Cardiac muscle cell (in vitro differentiated cells and primary cell): ENCODE measurements around the gene ZNF609. TPM values are rescaled to one million over a fixed set of nuclear protein-coding genes. Genes with fewer than 3 reads are reported as not detected.

ENCODE experiments used
- DNase-seq, 2 donors: peaks; one replicate each; pipeline versions ENCODE4 v3.0.0 to v3.0.0-alpha.2; 2010 to 2017; ENCODE audit warnings: low read depth in 1 of 2, low spot score in 1 of 2
- H3K27ac ChIP-seq: fragments of 200-600 bp; sonication (generic); 2 replicates; pipeline ENCODE4 v1.5.1; 2016
- H3K27me3 ChIP-seq: fragments of 200-600 bp; sonication (generic); 2 replicates; pipeline ENCODE4 v1.6.0; 2016; ENCODE audit warnings: control low read depth
- H3K36me3 ChIP-seq: fragments of 200-600 bp; sonication (generic); 2 replicates; pipeline ENCODE4 v1.5.1; 2016; ENCODE audit warnings: control low read depth
- H3K4me1 ChIP-seq: fragments of 200-600 bp; sonication (generic); 2 replicates; pipeline ENCODE4 v1.8.1; 2017; ENCODE audit warnings: low read depth, mild to moderate bottlenecking, mixed run types
- H3K4me3 ChIP-seq: fragments of 200-600 bp; sonication (generic); 2 replicates; pipeline ENCODE4 v1.5.1; 2016; ENCODE audit warnings: mild to moderate bottlenecking
- H3K9me3 ChIP-seq: fragments of 200-600 bp; sonication (generic); 2 replicates; pipeline ENCODE4 v1.5.1; 2017; ENCODE audit warnings: low read depth, mild to moderate bottlenecking, control low read depth
- CTCF ChIP-seq: IDR thresholded peaks from 2 replicates; pipeline ENCODE4 v1.5.1; 2012; ENCODE audit warnings: low read depth, mild to moderate bottlenecking, low read length
- polyA plus RNA-seq: library from polyadenylated mRNA; unstranded; fragments of >200 nt; fragmentation: Nextera tagmentation; extraction: Ambion mirVana; gene quantifications from 2 replicates; pipeline ENCODE4 v1.2.1, GENCODE V29; 2016
- total RNA-seq: library from RNA; depleted of rRNA; stranded (reverse); fragments of >200 nt; gene quantifications from 2 replicates; pipeline ENCODE4 v1.2.3, GENCODE V29; 2016

ZNF609 gene
- total and polyA plus RNA-seq, 2 experiments from 2014 or later: 25.6 to 41.4 TPM

- no peaks in the 10 kb centered on the region for H3K27me3 ChIP-seq
- DNase-seq: no peak
- H3K4me3 ChIP-seq: no peak overlapping the region
- no peak for TF ChIP-seq CTCF
- no peaks in the 10 kb centered on the region for H3K4me1 ChIP-seq
- no peak overlapping the region for H3K27ac ChIP-seq
- no peaks in the 10 kb centered on the region for H3K9me3 ChIP-seq
- H3K36me3 ChIP-seq: no peaks in the 10 kb centered on the region
Observed at GRCh38 chr15:64441852-64442251, 18.5 kb upstream of the ZNF609 start.

GRCh38 chr15:64443016-64443415 lies 17.4 kb upstream of the ZNF609 start:
- no peak overlapping the region for H3K4me3 ChIP-seq
- H3K27ac ChIP-seq: no peak overlapping the region
- TF ChIP-seq CTCF: no peak
- H3K36me3 ChIP-seq: peaks cover 3% of the 10 kb centered on the region
- no peaks in the 10 kb centered on the region for H3K4me1 ChIP-seq
- H3K27me3 ChIP-seq: no peaks in the 10 kb centered on the region
- H3K9me3 ChIP-seq: no peaks in the 10 kb centered on the region
- peak in 1 of 2 donors; percentile 45 for DNase-seq

GRCh38 chr15:64443747-64444621 lies 16.4 kb upstream of the ZNF609 start:
- no peaks in the 10 kb centered on the region for H3K27me3 ChIP-seq
- no peaks in the 10 kb centered on the region for H3K4me1 ChIP-seq
- H3K36me3 ChIP-seq: peaks cover 5% of the 10 kb centered on the region
- TF ChIP-seq CTCF: no peak
- H3K9me3 ChIP-seq: no peaks in the 10 kb centered on the region
- H3K27ac ChIP-seq: no peak overlapping the region
- H3K4me3 ChIP-seq: no peak overlapping the region
- peak in 1 of 2 donors; percentile 88 for DNase-seq

GRCh38 chr15:64444836-64445235 lies 15.5 kb upstream of the ZNF609 start:
- no peak for TF ChIP-seq CTCF
- no peak for DNase-seq
- Histone ChIP-seq H3K9me3 (no peaks in the 10 kb centered on the region), H3K27me3 (no peaks in the 10 kb centered on the region), H3K4me1 (no peaks in the 10 kb centered on the region), H3K4me3 (no peak overlapping the region), H3K27ac (no peak overlapping the region), H3K36me3 (peaks cover 5% of the 10 kb centered on the region)

- no peak for TF ChIP-seq CTCF
- H3K4me3 ChIP-seq: no peak overlapping the region
Observed at GRCh38 chr15:64447536-64448315, 12.7 kb upstream of the ZNF609 start.

More at GRCh38 chr15:64447536-64448315, 12.7 kb upstream of the ZNF609 start:
- H3K9me3 ChIP-seq: no peaks in the 10 kb centered on the region
- no peaks in the 10 kb centered on the region for H3K4me1 ChIP-seq
- no peak for DNase-seq
- no peak overlapping the region for H3K27ac ChIP-seq
- peaks cover 5% of the 10 kb centered on the region for H3K36me3 ChIP-seq
- H3K27me3 ChIP-seq: no peaks in the 10 kb centered on the region
